HepG2 (cell line): ENCODE data around the gene CTSA. TPM values are rescaled to one million over a fixed set of nuclear protein-coding genes. Genes with fewer than 3 reads are reported as not detected.
A peak's percentile ranks its signal among the peaks of the same experiment; 100 is the strongest.

Experiments used
- EP300 ChIP-seq, 3 experiments: sonication (generic) in 1 of 3; formaldehyde crosslinking in 1 of 3; IDR thresholded peaks; 2 replicates each; pipeline versions ENCODE4 v1.5.1 to v1.6.1; 2011 to 2020; ENCODE audit warnings: low read depth in 2 of 3, low read length in 2 of 3, borderline replicate concordance in 1 of 3, improper control_type of control experiment in 1 of 3, mild to moderate bottlenecking in 1 of 3, missing genetic modification reagents in 1 of 3, moderate library complexity in 1 of 3
- FOXC1 ChIP-seq: sonication (generic); formaldehyde crosslinking; IDR thresholded peaks from 2 replicates; pipeline ENCODE4 v1.8.0; 2022; ENCODE audit warnings: mild to moderate bottlenecking, missing genetic modification reagents, borderline replicate concordance
- GATA4 ChIP-seq: sonication (generic); IDR thresholded peaks from 2 replicates; pipeline ENCODE4 v1.6.1; 2016; ENCODE audit warnings: antibody characterized with exemption, low read depth, borderline replicate concordance
- HMG20A ChIP-seq: IDR thresholded peaks from 2 replicates; pipeline ENCODE4 v1.6.1; 2016; ENCODE audit warnings: borderline replicate concordance
- NRL ChIP-seq: sonication (generic); formaldehyde crosslinking; IDR thresholded peaks from 2 replicates; pipeline ENCODE4 v1.5.0; 2020; ENCODE audit warnings: missing genetic modification reagents, mild to moderate bottlenecking, moderate library complexity, borderline replicate concordance
- RXRA ChIP-seq: sonication (generic); formaldehyde crosslinking; IDR thresholded peaks from 2 replicates; pipeline ENCODE4 v1.5.1; 2020; ENCODE audit warnings: missing genetic modification reagents
- TBL1XR1 ChIP-seq: fragments of 150-350 bp; IDR thresholded peaks from 2 replicates; pipeline ENCODE4 v1.6.1; 2014; ENCODE audit warnings: borderline replicate concordance, low read length; ENCODE audit not compliant: partially characterized antibody
- TBP ChIP-seq: sonication (generic); formaldehyde crosslinking; IDR thresholded peaks from 2 replicates; pipeline ENCODE4 v1.5.0; 2020; ENCODE audit warnings: missing genetic modification reagents
- TGIF2 ChIP-seq: IDR thresholded peaks from 2 replicates; pipeline ENCODE4 v1.6.1; 2016; ENCODE audit warnings: control low read depth, missing compliant biosample characterization
- ZBTB21 ChIP-seq: sonication (generic); formaldehyde crosslinking; IDR thresholded peaks from 2 replicates; pipeline ENCODE4 v1.4.0; 2020; ENCODE audit warnings: missing genetic modification reagents
- ZNF225 ChIP-seq: sonication (generic); formaldehyde crosslinking; IDR thresholded peaks from 2 replicates; pipeline ENCODE4 v1.4.0; 2020; ENCODE audit warnings: mild to moderate bottlenecking, missing genetic modification reagents
- ZNF282 ChIP-seq: fragments of 450-650 bp; IDR thresholded peaks from 2 replicates; pipeline ENCODE4 v1.6.1; 2018; ENCODE audit not compliant: partially characterized antibody
- ZNF292 ChIP-seq: sonication (generic); formaldehyde crosslinking; IDR thresholded peaks from 2 replicates; pipeline ENCODE4 v1.8.1; 2022; ENCODE audit warnings: mild to moderate bottlenecking, low read depth, missing genetic modification reagents, borderline replicate concordance
- ZNF382 ChIP-seq: sonication (generic); formaldehyde crosslinking; IDR thresholded peaks from 2 replicates; pipeline ENCODE4 v1.5.0; 2020; ENCODE audit warnings: missing genetic modification reagents, mild to moderate bottlenecking, borderline replicate concordance
- ZNF577 ChIP-seq: sonication (generic); formaldehyde crosslinking; IDR thresholded peaks from 2 replicates; pipeline ENCODE4 v1.4.0; 2020; ENCODE audit warnings: mild to moderate bottlenecking, low read depth, missing genetic modification reagents, borderline replicate concordance
- polyA plus RNA-seq, 8 experiments: library from polyadenylated mRNA; depleted of rRNA in 3 of 8; stranded (reverse) in 7 of 8; unstranded in 1 of 8; fragments of >200 nt; fragmentation: Illumina TruSeq in 4 of 8; extraction: Trizol in 4 of 8; gene quantifications; 2 replicates each; pipeline versions ENCODE4 v1.2.1 to v1.2.3, GENCODE V29; 2011 to 2016; ENCODE audit warnings: low read depth in 4 of 8, missing spikeins in 1 of 8, mixed read lengths in 1 of 8; ENCODE audit not compliant: insufficient read depth in 1 of 8
- total RNA-seq, 5 experiments: library from RNA; depleted of rRNA; stranded (reverse); fragments of >200 nt; fragmentation: Illumina TruSeq; extraction: Trizol; gene quantifications; 2 replicates each; pipeline ENCODE4 v1.2.3, GENCODE V29; 2016; ENCODE audit warnings: low read depth in 1 of 5
- TF ChIP-seq, protein P1 (sequence below): sonication (generic); formaldehyde crosslinking; IDR thresholded peaks from 2 replicates; pipeline ENCODE4 v1.5.0; 2020; ENCODE audit warnings: missing genetic modification reagents
- TF ChIP-seq, protein P2 (sequence below): IDR thresholded peaks from 2 replicates; pipeline ENCODE4 v1.6.1; 2016; ENCODE audit warnings: control low read depth
- TF ChIP-seq, protein P3 (sequence below): sonication (generic); formaldehyde crosslinking; IDR thresholded peaks from 2 replicates; pipeline ENCODE4 v1.4.0; 2020; ENCODE audit warnings: mild to moderate bottlenecking, missing genetic modification reagents
- TF ChIP-seq, protein P4 (sequence below): sonication (generic); formaldehyde crosslinking; IDR thresholded peaks from 2 replicates; pipeline ENCODE4 v1.4.0; 2020; ENCODE audit warnings: low read depth, mild to moderate bottlenecking, missing genetic modification reagents
- TF ChIP-seq, protein P5 (sequence below): sonication (generic); formaldehyde crosslinking; IDR thresholded peaks from 2 replicates; pipeline ENCODE4 v1.5.0; 2020; ENCODE audit warnings: mild to moderate bottlenecking, missing genetic modification reagents

CTSA gene
- total and polyA plus RNA-seq, 2 of the 13 experiments (the other 11 are each of a cell fraction or from before 2014, with no cell fraction given): 202 to 231 TPM

DNA sequence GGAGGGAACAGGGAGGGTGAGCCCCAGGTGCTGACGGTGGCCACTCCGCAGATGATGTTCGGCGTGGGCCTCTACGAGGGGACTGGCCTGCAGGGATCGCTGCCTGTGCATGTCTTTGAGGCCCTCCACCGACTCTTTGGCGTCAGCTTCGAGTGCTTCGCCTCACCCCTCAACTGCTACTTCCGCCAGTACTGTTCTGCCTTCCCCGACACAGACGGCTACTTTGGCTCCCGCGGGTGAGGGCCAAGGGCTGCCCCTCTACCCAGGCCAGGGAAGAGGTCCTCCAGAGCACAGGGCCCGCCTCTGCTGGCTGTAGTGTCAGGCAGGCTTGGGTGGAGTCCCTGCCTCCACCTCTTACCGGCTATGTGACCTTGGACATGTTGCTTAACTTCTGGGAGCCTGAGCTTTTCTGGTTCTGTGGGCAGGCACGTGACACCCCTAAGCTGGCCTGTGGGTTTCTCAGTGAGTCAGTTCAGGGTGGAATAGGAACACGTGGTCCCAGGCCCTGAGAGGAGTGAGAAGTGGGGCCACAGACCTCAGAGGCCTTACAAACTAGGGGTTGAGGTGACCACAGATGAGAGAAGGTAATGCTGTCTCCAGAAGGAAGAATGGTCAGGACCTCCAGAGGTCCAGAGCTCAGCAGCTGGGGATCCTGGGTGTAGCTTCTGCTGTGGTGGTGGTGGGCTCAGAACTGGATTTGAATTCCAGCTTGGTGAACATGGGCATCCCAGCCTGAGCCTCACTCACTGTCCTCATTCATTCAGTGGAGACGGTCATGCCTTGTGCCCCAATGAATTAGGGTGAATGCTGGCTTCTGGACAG, 55.2 kb downstream of the CTSA start (continued):
- TF ChIP-seq NRL (peak; percentile 50), ZBTB21 (CRISPR knock-in tag) (peak; percentile 14; the same call in 1 of the 2 replicates), ZNF225 (peak; percentile 54; the same call in 1 of the 2 replicates), TGIF2 (peak; percentile 92), HMG20A (CRISPR knock-in tag) (peak; percentile 77; the same call in 1 of the 2 replicates), EP300 (IDR thresholded peaks at IDR 0.05; ENCODE audit: low read depth in 2 of 2, low read length in 2 of 2) (peak; percentile 64 to 80; a peak in 3 of 4 replicates), EP300 (CRISPR knock-in tag; IDR thresholded peaks at IDR 0.05; ENCODE audit: borderline replicate concordance) (peak; percentile 81), GATA4 (no peak), TBL1XR1 (peak; percentile 49), ZNF292 (CRISPR knock-in tag) (no peak; the same call in 1 of the 2 replicates), ZNF382 (no peak), RXRA (peak; percentile 60; the same call in 1 of the 2 replicates), ZNF577 (CRISPR knock-in tag) (no peak), FOXC1 (CRISPR knock-in tag) (peak; percentile 85), TBP (CRISPR knock-in tag) (0 out of 2 replicates have a peak, but pooled peaks have one; percentile 25), ZNF282 (no peak)
- TF ChIP-seq, protein P1, sequence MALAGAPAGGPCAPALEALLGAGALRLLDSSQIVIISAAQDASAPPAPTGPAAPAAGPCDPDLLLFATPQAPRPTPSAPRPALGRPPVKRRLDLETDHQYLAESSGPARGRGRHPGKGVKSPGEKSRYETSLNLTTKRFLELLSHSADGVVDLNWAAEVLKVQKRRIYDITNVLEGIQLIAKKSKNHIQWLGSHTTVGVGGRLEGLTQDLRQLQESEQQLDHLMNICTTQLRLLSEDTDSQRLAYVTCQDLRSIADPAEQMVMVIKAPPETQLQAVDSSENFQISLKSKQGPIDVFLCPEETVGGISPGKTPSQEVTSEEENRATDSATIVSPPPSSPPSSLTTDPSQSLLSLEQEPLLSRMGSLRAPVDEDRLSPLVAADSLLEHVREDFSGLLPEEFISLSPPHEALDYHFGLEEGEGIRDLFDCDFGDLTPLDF (CRISPR knock-in tag): no peak
- TF ChIP-seq, protein P2, sequence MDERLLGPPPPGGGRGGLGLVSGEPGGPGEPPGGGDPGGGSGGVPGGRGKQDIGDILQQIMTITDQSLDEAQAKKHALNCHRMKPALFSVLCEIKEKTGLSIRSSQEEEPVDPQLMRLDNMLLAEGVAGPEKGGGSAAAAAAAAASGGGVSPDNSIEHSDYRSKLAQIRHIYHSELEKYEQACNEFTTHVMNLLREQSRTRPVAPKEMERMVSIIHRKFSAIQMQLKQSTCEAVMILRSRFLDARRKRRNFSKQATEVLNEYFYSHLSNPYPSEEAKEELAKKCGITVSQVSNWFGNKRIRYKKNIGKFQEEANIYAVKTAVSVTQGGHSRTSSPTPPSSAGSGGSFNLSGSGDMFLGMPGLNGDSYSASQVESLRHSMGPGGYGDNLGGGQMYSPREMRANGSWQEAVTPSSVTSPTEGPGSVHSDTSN: no peak
- TF ChIP-seq, protein P3, sequence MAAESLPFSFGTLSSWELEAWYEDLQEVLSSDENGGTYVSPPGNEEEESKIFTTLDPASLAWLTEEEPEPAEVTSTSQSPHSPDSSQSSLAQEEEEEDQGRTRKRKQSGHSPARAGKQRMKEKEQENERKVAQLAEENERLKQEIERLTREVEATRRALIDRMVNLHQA: no peak
- TF ChIP-seq, protein P4, sequence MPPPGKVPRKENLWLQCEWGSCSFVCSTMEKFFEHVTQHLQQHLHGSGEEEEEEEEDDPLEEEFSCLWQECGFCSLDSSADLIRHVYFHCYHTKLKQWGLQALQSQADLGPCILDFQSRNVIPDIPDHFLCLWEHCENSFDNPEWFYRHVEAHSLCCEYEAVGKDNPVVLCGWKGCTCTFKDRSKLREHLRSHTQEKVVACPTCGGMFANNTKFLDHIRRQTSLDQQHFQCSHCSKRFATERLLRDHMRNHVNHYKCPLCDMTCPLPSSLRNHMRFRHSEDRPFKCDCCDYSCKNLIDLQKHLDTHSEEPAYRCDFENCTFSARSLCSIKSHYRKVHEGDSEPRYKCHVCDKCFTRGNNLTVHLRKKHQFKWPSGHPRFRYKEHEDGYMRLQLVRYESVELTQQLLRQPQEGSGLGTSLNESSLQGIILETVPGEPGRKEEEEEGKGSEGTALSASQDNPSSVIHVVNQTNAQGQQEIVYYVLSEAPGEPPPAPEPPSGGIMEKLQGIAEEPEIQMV (CRISPR knock-in tag): no peak
- TF ChIP-seq, protein P5, sequence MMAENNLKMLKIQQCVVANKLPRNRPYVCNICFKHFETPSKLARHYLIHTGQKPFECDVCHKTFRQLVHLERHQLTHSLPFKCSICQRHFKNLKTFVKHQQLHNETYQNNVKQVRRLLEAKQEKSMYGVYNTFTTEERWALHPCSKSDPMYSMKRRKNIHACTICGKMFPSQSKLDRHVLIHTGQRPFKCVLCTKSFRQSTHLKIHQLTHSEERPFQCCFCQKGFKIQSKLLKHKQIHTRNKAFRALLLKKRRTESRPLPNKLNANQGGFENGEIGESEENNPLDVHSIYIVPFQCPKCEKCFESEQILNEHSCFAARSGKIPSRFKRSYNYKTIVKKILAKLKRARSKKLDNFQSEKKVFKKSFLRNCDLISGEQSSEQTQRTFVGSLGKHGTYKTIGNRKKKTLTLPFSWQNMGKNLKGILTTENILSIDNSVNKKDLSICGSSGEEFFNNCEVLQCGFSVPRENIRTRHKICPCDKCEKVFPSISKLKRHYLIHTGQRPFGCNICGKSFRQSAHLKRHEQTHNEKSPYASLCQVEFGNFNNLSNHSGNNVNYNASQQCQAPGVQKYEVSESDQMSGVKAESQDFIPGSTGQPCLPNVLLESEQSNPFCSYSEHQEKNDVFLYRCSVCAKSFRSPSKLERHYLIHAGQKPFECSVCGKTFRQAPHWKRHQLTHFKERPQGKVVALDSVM (CRISPR knock-in tag): peak; percentile 98
